MM.1S (cell line): Measurements from ENCODE around the gene GSTA5.
"Not testable (repeated sequence)": the region's sequence is repeated elsewhere in the genome, so short reads cannot be mapped to it uniquely, and the experiment has no call there.

ENCODE experiments used
- CTCF ChIP-seq: fragments of 300-600 bp; sonication (generic); IDR thresholded peaks from 2 replicates; pipeline ENCODE4 v1.5.1; 2016; ENCODE audit warnings: antibody characterized with exemption, low read length, mixed read lengths
- EZH2 ChIP-seq: fragments of 300-600 bp; sonication (generic); optimal IDR thresholded peaks from 2 replicates; pipeline ENCODE3; 2017; ENCODE audit warnings: low read depth, mild to moderate bottlenecking, antibody characterized with exemption, low read length, mixed read lengths

GRCh38 chr6:52861151-52861550 lies 20.5 kb upstream of the GSTA5 start:
- not testable (repeated sequence) for TF ChIP-seq CTCF, EZH2
